GM21390 (cell line): ENCODE results near the gene KLHL29.

ENCODE experiments used
- ATAC-seq: cut with Tn5 transposase; IDR thresholded peaks from one replicate; pipeline ENCODE4 v1.9.1; 2021; ENCODE audit not compliant: unreplicated experiment

KLHL29 gene

GRCh38 chr2:23545811-23546210 lies 160.8 kb downstream of the KLHL29 start:
- no peak for ATAC-seq

- no peak for ATAC-seq
Observed at GRCh38 chr2:23546913-23547312, 161.9 kb downstream of the KLHL29 start.

GRCh38 chr2:23547725-23548124 lies 162.7 kb downstream of the KLHL29 start:
- ATAC-seq, result no peak

- no peak for ATAC-seq
Observed at GRCh38 chr2:23548143-23548769, 163.3 kb downstream of the KLHL29 start.

DNA sequence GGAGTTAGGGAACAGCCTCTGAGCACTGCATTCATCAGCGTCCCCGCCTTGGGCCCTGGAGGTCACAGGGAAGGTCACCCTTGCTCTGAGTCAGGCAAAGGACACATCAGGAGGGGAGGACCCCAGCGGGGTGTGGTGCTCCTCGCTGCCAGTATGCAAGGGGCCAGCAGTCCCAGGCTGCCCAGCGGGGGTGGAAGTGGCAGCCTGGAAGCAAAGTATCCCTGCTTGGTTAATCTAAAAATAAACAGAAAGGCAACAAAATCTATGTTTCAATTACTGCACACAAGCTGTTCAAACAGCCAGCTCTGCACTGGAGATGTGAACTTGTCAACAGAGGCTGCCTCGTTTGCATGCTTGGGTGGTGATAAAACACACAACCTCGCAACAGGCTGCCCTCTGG lies 164.1 kb downstream of the KLHL29 start:
- no peak for ATAC-seq

GRCh38 chr2:23549821-23550530 lies 165.0 kb downstream of the KLHL29 start:
- no peak for ATAC-seq

- no peak for ATAC-seq
Observed at GRCh38 chr2:23550553-23550952, 165.6 kb downstream of the KLHL29 start.

DNA sequence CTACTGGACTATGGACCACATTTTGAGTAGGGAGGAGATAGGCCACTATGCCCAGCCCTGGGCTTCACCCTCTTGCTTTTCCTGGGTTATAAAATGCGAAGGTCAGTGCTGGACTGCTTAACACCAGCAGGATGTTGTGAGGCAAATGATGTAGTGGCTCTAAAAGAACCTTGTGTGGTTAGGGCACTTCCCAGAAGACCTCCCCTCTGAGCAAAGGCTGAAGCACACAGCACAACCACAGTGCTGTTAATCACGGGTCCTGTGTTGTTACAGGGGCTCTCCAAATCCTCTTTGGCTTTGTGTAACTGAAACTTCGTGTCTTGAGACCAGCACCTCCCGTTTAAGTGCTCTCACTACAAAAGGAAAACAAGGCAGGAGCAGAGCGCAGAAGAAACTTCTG lies 166.9 kb downstream of the KLHL29 start:
- no peak for ATAC-seq

DNA sequence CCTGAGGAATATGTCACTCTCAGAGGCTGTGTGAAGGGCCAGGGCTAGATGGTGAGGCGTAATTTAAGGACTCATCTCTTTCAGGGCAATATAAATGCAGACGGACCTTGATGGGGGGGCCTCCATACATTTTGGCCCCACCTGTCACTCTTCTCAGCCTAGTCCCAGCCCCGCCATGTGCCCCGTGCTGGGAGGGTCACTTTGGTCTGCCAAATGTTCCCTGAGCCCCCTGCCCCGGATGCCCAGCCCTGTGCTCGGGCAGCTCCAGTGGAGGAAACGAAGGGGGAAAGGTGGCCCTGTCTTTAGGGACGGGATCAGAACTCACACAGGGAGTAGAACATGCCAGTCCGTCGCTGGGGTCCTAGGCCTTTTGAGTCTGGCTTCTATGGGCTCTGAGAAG lies 168.6 kb downstream of the KLHL29 start:
- no peak for ATAC-seq

DNA sequence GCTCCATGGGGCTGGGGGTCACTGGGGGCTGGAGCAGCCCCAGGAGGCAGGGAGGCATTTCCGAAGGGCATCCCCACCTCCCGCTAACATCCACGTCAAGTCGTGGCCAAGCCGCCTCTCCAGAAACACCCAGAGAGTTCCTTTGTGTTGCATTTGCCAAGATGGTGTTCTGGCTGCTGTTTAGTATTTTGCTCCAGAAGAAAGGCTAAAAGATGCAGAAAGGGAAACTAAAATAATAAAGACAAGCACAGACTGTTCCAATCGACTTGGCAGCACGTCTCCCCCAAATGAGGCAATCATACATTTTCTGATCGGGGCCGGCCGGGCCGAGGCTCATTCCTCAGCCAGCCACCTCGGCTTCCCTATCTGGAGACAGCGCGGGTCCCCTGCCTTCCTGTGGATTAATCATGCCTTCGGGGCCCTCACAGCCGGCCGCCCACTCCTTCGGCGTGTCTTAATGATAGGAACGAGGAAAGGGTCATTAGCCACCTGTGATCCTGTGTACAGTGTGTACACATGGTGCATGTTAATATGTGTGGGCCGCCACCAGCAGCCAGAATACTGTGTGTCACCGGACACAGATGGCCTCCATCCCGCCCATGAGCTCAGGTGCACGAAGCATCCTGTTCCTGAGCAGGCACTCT lies 169.2 kb downstream of the KLHL29 start:
- no peak for ATAC-seq

DNA sequence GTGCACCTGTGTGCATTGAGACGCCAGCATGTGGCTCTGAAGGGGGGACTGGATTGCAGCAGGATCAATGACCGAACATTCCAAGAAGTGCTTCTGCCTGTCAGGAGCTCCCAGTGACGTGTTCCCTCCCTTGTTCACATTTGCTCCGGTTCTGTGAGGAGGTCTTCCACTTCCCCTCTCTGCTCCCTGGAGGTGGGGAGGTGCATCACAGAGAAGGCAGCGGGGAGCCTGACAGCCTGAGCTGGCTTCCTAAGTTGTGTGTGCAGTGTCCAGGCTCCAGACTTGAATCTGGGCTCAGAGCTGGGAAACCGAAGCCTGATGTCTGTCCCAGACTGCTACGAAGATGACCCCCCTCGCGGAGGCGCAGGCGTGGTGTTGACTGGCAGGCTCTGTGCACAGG lies 171.0 kb downstream of the KLHL29 start:
- ATAC-seq, result no peak

DNA sequence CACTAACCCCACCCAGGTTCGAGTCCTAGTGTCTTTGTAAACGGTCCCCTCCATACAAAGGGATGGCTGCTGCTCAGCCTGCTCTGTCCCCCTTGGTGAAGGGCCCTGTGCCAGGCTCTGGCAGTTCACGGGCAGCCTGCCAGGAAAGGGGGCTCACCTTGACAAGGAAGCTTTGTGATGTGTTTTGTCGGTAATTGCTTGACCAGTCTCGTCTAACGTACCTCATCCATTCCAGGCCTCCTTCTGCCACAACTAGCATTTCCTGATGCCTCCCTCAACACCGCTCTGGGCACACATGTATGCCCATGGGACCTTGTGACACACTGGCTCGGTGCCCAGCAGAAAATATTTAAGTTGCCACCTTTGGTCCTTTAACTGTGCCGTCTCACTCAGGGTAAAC lies 171.9 kb downstream of the KLHL29 start:
- ATAC-seq, result no peak

- ATAC-seq, result no peak
Observed at GRCh38 chr2:23557455-23557854, 172.5 kb downstream of the KLHL29 start.

DNA sequence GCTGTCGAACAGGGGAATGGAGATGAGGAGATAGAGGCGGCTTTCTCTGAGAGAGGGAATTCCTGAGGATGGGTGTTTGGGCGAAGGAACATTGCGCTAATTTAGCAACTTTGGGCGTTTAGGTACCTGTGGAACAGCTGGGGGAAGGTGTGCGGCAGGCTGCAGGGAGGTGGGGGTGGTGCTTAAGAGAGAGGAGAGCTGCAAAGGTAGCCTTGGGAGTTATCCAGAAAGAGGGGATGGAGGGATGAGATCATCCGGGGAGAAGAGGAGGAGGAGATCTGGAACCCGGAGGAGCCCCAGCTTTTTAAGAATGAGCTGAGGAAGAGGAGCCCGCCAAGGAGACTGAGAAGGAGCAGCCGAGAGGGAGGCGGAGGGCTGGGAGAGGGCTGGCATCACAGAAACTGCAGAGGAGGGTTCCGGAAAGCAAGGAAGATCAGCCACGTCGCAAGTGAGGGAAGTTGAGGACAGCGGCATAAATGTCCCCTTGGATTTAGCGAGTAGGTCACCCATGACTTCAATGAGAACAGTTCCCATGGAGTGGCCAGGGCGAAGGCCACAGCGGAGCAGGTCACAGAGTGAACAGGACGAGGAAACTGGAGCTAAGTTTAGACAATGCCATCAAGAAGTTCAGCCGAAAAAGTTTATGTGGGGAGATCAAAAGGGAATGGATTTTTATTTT lies 174.7 kb downstream of the KLHL29 start:
- no peak for ATAC-seq

DNA sequence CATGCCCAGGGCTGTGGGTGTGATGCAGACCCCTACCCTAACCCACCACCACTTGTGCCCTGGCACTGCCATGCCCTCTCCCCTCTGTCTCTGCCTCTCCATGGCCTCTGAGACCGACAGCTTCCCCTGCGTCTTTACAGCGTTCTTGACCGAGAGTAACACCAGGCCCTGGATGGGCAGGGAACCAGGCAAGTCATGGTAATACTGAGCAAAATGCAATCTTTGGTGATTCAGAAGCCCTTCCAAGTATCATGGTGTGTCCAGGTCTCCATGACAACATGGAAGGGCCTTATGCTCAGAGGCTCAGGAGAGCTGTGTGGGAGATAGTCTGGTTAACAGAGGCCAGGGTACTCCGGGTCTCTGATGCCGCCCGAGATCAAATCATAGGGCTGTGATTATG lies 176.1 kb downstream of the KLHL29 start:
- ATAC-seq, result no peak

- no peak for ATAC-seq
Observed at GRCh38 chr2:23561544-23561943, 176.6 kb downstream of the KLHL29 start.

GRCh38 chr2:23562143-23562542 lies 177.2 kb downstream of the KLHL29 start:
- no peak for ATAC-seq

DNA sequence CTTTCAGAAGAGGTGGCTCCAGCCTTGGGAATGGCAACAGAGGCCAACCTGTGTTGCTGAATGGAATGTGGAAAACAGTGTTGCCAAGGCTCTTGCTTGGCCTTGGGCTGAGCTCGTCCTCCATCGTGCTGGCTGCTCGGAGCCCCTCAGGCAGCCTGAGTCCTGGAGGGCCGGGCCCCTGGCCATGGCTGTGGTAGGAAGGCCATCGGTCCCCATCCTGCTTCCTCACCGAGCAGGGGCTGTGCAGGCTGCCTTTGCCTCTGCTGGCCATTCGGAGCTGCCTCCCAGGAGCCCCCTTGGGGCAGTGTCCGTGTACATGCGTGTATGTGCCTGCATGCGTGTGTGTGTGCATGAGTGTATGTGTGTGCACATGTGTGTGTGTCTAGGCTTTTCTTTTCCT lies 178.2 kb downstream of the KLHL29 start:
- no peak for ATAC-seq

- ATAC-seq, result no peak
Observed at GRCh38 chr2:23563673-23564614, 179.0 kb downstream of the KLHL29 start.

GRCh38 chr2:23564615-23564960 lies 179.6 kb downstream of the KLHL29 start:
- ATAC-seq, result no peak

DNA sequence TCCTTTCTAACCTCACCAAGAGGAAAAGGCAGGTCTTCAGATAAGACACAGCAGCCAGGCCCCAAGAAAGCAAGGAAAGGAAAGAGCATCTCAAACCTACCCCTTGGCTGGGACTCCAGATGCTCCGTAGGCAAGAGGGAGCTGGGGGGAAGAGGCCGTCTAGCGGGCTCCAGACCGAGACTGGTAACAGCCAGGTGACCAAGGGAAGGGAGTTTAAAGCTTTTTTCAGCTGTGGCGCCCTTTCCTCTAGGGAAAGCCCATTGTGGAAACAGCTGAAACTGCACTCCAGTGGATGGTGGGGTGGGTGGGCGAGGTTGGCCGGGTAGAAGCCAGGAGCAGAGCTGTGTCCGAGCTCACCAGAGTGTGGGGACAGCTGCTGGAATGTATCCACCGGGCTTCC lies 180.4 kb downstream of the KLHL29 start:
- no peak for ATAC-seq
